HAP-1 (cell line): ENCODE results near the gene BTN2A1.
"Not testable (repeated sequence)": the region's sequence is repeated elsewhere in the genome, so short reads cannot be mapped to it uniquely, and the experiment has no call there.

Experiments
- DNase-seq, 2 experiments: peaks; one replicate each; pipeline ENCODE4 v3.0.0-alpha.2; 2016 to 2020; ENCODE audit warnings: low spot score in 2 of 2
- H3K27me3 ChIP-seq: fragments of 250-450 bp; sonication (Bioruptor Pico); 2 replicates; pipeline ENCODE4 v1.5.1; 2020; ENCODE audit warnings: low read depth, mild to moderate bottlenecking, moderate library complexity
- H3K36me3 ChIP-seq: fragments of 250-450 bp; sonication (Bioruptor Pico); replicated peaks from 2 replicates; pipeline ENCODE4 v1.5.1; 2020; ENCODE audit warnings: mild to moderate bottlenecking
- H3K4me1 ChIP-seq: fragments of 250-450 bp; sonication (Bioruptor Pico); 2 replicates; pipeline ENCODE4 v1.5.1; 2020; ENCODE audit warnings: mild to moderate bottlenecking
- H3K4me3 ChIP-seq: fragments of 250-450 bp; sonication (Bioruptor Pico); 2 replicates; pipeline ENCODE4 v1.5.1; 2020; ENCODE audit warnings: mild to moderate bottlenecking, moderate library complexity
- H3K9me3 ChIP-seq: fragments of 250-450 bp; sonication (Bioruptor Pico); 2 replicates; pipeline ENCODE4 v1.5.1; 2020; ENCODE audit warnings: mild to moderate bottlenecking, moderate library complexity
- in situ Hi-C: fragments of 300-500 bp; cut with MboI; formaldehyde crosslinking; loops from 3 replicates; pipeline ENCODE4 v1.14.3; 2020; ENCODE audit warnings: low sequenced_read_pairs, inconsistent platforms, mixed read lengths

BTN2A1 gene

DNA sequence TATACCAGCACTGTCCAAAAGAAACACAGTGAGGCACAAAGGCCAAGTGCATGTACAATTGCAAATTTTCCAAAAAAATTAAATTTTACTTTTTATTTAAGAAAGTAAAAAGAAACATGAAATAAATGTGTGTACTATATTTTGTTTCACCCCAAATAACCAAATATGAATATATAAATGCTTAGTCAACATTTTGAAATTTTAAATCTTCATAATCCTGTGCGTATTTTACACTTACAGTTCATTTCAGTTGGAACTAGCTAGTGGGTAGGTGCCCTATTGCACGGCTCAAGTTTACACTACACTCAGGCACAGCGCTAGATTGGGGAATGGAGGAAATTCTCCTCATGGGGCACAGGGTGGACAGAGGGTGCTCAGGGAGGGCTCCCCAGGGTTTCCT, 35.4 kb upstream of the BTN2A1 start:
- peak overlapping the region; percentile 58 for H3K4me3 ChIP-seq
- peaks cover 4% of the 10 kb centered on the region; the same call in 1 of the 2 replicates for H3K9me3 ChIP-seq
- no peak for DNase-seq
- peaks cover 5% of the 10 kb centered on the region; the same call in 1 of the 2 replicates for H3K36me3 ChIP-seq
- no peaks in the 10 kb centered on the region for H3K27me3 ChIP-seq
- peaks cover 4% of the 10 kb centered on the region for H3K4me1 ChIP-seq
- in situ Hi-C loops: no loop called here

DNA sequence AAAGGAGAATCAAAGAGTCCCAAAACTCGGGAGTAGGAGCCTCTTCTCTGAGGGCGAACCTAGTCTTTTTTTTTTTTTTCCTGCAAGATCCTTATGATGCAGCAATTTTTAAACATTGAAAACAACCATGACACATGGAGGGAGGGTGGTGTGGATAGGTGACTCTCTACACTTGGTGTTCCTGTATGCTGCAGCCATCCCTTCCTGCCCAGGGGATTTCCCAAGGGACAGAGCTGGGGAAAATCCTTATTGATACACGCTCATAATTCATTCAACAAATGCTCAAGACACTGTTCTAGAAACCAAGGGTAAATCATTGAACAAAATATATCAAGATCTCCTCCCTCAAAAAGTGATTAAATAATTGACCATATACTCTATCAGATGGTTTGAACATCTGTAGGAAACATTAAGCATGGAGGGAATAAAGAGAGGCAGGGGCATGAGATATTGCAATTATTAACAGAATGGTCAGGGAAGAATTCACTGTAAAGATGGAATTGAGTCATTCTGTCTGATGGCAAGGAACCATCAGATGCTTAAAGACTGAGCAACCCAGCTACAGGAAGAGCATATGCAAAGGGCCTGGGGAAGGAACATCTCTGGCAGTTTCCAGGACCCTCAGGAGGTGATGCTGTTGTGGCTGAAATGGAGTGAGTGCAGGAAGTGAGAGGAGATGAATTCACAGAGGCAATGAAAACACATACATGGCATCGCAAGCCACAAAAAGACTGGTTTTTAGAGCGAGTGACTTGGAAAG, 30.9 kb upstream of the BTN2A1 start:
- in situ Hi-C loops: no loop called here
- Histone ChIP-seq H3K27me3 (no peaks in the 10 kb centered on the region), H3K4me3 (no peak overlapping the region), H3K4me1 (no peaks in the 10 kb centered on the region), H3K9me3 (no peaks in the 10 kb centered on the region), H3K36me3 (peaks cover 11% of the 10 kb centered on the region)
- DNase-seq: no peak

DNA sequence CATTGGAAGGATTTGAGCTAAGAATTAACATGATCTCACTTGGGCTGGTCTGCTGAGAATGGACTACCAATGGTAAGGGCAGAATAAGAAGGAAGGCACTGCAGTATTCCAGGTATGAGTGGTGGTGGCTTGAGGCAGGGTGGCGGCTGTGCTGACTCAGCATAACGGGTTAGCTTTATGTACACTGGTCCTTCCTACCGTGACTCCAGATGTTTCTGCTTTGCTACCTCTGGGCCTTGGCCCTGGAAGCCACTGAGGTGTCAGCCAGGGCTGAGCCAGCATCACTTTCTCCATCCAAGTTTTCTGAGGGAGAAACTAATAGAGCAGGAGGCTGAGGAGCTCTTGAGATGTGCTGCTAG, 30.3 kb upstream of the BTN2A1 start:
- H3K4me1 ChIP-seq: no peaks in the 10 kb centered on the region
- no peaks in the 10 kb centered on the region for H3K27me3 ChIP-seq
- peaks cover 15% of the 10 kb centered on the region for H3K36me3 ChIP-seq
- no peak for DNase-seq
- no peak overlapping the region for H3K4me3 ChIP-seq
- in situ Hi-C loops: no loop called here
- H3K9me3 ChIP-seq: no peaks in the 10 kb centered on the region

- Histone ChIP-seq H3K27me3 (no peaks in the 10 kb centered on the region), H3K4me3 (no peak overlapping the region), H3K9me3 (no peaks in the 10 kb centered on the region), H3K36me3 (peaks cover 13% of the 10 kb centered on the region), H3K4me1 (no peaks in the 10 kb centered on the region)
- in situ Hi-C loops: no loop called here
- no peak for DNase-seq
These were observed 29.5 kb upstream of the BTN2A1 start for GRCh38 chr6:26428206-26428605.

- Histone ChIP-seq H3K36me3 (peaks cover 10% of the 10 kb centered on the region), H3K27me3 (no peaks in the 10 kb centered on the region), H3K4me3 (no peak overlapping the region), H3K4me1 (no peaks in the 10 kb centered on the region), H3K9me3 (no peaks in the 10 kb centered on the region; the same call in 1 of the 2 replicates)
- DNase-seq: no peak
- in situ Hi-C loops: no loop called here
These were observed 27.0 kb upstream of the BTN2A1 start for GRCh38 chr6:26430787-26431186.

- Histone ChIP-seq H3K4me3 (no peak overlapping the region), H3K27me3 (no peaks in the 10 kb centered on the region), H3K36me3 (peaks cover 10% of the 10 kb centered on the region), H3K4me1 (no peaks in the 10 kb centered on the region), H3K9me3 (no peaks in the 10 kb centered on the region; the same call in 1 of the 2 replicates)
- in situ Hi-C loops: no loop called here
- DNase-seq: no peak
These were observed 26.2 kb upstream of the BTN2A1 start for GRCh38 chr6:26431258-26432172.

GRCh38 chr6:26432627-26433201, 25.0 kb upstream of the BTN2A1 start:
- Histone ChIP-seq H3K9me3 (no peaks in the 10 kb centered on the region; the same call in 1 of the 2 replicates), H3K4me3 (no peak overlapping the region), H3K36me3 (peaks cover 10% of the 10 kb centered on the region; the same call in 1 of the 2 replicates), H3K4me1 (no peaks in the 10 kb centered on the region), H3K27me3 (no peaks in the 10 kb centered on the region)
- no peak for DNase-seq
- in situ Hi-C loops: no loop called here

- H3K4me1 ChIP-seq, in situ Hi-C loops, H3K9me3 ChIP-seq, H3K36me3 ChIP-seq, DNase-seq, H3K4me3 ChIP-seq, H3K27me3 ChIP-seq: not testable (repeated sequence)
These were observed 24.1 kb upstream of the BTN2A1 start for GRCh38 chr6:26433680-26434079.

GRCh38 chr6:26436018-26436417, 21.7 kb upstream of the BTN2A1 start:
- peaks cover 14% of the 10 kb centered on the region for H3K4me1 ChIP-seq
- in situ Hi-C loops: no loop called here
- DNase-seq: no peak
- no peak overlapping the region for H3K4me3 ChIP-seq
- no peaks in the 10 kb centered on the region; the same call in 1 of the 2 replicates for H3K9me3 ChIP-seq
- peaks cover 5% of the 10 kb centered on the region; the same call in 1 of the 2 replicates for H3K36me3 ChIP-seq
- no peaks in the 10 kb centered on the region for H3K27me3 ChIP-seq

DNA sequence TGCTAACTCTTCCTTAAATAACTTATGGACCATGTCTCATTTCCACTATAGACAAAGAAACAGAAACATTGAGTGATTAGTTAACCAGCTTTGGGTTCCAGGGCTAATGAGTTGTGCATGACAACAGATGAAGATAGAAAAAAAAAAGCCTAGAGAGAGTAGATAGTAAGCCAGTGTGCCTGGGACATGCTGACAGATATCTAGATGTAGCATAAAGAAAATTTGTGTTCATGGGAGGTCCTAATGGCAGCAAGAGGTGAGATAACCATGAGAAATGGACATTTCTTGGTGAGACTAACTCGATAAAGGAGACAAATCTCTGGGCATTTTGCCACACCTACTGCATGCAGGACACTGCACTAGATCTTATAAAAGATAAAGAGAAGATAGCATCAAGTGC, 20.2 kb upstream of the BTN2A1 start:
- in situ Hi-C loops: no loop called here
- Histone ChIP-seq H3K4me1 (peaks cover 14% of the 10 kb centered on the region), H3K9me3 (no peaks in the 10 kb centered on the region; the same call in 1 of the 2 replicates), H3K27me3 (no peaks in the 10 kb centered on the region), H3K4me3 (no peak overlapping the region), H3K36me3 (no peaks in the 10 kb centered on the region)
- DNase-seq: no peak

DNA sequence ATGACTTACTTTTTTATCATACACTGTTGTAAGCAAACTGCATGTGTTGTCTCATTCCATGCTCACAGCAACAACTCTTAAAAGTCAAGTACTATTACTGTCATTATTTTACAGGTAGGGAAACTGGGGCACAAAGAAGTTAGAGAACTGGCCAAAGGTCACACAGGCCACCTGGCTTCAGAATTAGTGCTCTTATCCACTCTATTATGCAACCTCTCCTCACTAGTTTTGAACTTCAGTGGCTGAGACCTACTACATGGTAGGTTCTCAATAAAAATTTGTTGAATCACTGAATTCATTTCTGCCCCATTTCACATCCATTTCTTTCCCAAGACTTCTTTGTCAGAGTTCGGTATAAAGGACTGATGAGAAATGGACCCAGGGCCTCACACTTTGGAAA, 19.8 kb upstream of the BTN2A1 start:
- no peaks in the 10 kb centered on the region for H3K27me3 ChIP-seq
- in situ Hi-C loops: no loop called here
- no peaks in the 10 kb centered on the region for H3K36me3 ChIP-seq
- DNase-seq: no peak
- H3K4me3 ChIP-seq: no peak overlapping the region
- peaks cover 14% of the 10 kb centered on the region for H3K4me1 ChIP-seq
- H3K9me3 ChIP-seq: no peaks in the 10 kb centered on the region; the same call in 1 of the 2 replicates

DNA sequence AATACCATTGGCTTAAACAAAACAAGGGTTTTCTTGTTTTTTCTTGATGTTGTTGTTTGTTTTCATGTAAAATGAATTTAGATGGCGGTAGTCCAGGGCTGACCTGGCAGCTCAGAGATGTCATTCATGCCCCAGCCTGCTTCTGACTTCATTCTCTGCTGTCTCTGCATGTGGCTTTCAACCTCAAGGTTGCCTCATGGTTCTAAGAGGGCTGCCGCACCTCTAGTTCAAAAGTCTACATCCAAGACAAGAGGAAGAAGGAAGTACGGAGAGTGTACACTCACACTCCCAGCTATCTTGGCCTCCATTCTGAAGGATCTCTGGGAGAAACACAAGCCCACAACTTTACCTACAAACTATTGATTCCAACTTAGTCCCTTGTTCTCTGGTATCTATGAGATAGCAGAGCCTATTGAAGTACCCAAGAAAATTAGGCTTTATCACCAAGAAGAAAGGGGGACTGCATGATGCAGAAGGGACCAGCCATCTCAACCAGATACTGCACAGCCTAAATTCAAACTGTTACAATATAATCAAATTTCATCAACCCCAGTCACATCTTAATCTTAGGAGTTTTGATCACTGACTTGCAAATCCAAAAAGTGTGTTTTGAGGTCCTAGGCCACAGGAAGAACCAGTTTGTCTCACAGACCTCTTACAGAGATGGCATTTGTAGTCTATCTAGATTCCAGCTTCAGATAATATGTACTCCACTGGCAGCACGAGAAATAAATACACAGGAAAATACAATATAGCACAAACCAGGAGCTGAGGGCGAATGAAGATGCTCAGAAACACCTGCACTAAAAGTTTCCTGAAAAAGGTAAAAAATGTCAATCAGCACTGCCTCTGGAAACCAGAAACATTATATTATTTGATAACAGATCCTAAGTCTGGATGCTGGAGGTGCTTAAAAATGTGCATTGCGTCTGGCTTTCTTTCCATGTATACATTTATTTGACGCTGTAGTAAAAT, 18.3 kb upstream of the BTN2A1 start:
- no peaks in the 10 kb centered on the region for H3K36me3 ChIP-seq
- DNase-seq: no peak
- no peaks in the 10 kb centered on the region for H3K27me3 ChIP-seq
- peak overlapping the region; percentile 24 for H3K4me3 ChIP-seq
- in situ Hi-C loops: no loop called here
- H3K9me3 ChIP-seq: no peaks in the 10 kb centered on the region
- peaks cover 14% of the 10 kb centered on the region for H3K4me1 ChIP-seq

- no peak for DNase-seq
- Histone ChIP-seq H3K27me3 (no peaks in the 10 kb centered on the region), H3K36me3 (no peaks in the 10 kb centered on the region), H3K4me3 (peak overlapping the region; percentile 24; the same call in 1 of the 2 replicates), H3K9me3 (no peaks in the 10 kb centered on the region), H3K4me1 (peaks cover 14% of the 10 kb centered on the region)
- in situ Hi-C loops: no loop called here
These were observed 16.8 kb upstream of the BTN2A1 start for GRCh38 chr6:26440977-26441358.
